Inflammatory macrophage treated with lipopolysaccharide for 4 hours (primary cell): ENCODE data around the gene NCOA1.

ENCODE experiments used
- DNase-seq: peaks from one replicate; pipeline ENCODE4 v3.0.0-alpha.2; 2020

The NCOA1 gene

DNA sequence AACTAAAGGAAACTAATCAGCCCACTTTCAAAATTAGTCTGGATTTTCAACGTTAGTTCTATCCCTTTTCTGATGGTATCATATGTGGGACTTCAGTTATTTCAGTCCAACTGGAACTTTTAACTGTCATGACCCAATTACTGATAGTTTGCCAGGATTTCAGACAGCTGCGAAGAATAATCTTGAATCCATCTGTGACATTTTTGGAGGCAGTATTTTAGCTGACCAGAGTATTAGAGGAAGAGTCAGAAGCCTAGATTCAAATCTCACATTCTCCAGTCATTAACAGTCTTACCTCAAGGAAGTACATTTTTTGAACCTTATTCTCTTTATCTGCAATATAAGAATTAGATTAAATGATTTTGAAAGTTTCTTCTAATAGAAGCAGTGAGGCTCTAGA lies 220.8 kb downstream of the NCOA1 start:
- DNase-seq, result no peak

DNA sequence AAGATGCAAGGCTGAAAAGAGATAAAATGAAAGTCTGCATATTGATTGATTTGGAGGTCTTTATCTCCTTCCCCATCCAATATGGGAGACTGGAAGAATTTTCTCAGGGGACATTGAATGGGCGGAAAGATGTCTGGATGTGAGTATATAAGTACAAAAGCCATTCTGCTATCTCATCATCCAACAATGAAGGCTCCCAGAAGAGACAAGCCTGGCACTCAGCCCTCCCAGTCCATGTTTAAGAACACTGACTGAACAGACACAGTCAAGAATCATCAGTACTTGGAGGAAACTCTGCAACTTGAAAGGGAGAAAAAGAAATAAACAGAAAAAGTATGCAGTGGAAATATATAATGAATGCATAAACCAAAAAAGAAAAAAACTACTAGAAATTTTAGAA lies 221.2 kb downstream of the NCOA1 start:
- no peak for DNase-seq

DNA sequence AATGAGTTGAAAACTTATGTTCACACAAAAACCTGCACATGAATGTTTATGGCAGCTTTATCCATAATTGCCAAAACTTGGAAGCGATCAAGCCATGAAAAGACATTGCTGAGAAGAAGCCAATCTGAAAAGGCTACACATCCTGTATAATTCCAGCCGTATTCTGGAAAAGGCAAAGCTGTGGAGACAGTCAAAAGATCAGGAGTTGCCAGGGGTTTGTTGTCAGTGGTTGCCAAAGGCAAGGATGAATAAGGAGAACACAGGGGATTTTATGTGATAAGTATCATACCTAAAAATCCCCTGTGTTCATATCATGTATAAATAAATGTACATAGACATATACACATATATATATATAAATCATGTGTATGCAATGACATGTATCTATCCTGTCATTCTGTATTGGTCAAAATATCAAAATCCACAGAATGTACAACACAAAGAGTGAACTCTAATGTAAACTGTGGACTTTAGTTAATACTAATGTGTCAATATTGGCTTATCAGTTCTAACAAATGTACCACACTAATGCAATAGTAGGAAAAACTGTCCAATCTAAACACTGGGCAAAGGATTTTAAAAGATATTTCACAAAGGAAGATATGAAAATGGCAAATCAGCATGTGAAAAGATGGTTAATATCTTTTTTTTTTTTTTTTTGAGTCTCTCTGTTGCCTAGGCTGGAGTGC lies 226.4 kb downstream of the NCOA1 start:
- no peak for DNase-seq

GRCh38 chr2:24720310-24720709 lies 229.3 kb downstream of the NCOA1 start:
- DNase-seq, result no peak

GRCh38 chr2:24721470-24721869 lies 230.4 kb downstream of the NCOA1 start:
- DNase-seq, result peak; percentile 20

- DNase-seq, result no peak
Observed at GRCh38 chr2:24722141-24722790, 231.2 kb downstream of the NCOA1 start.

- no peak for DNase-seq
Observed at GRCh38 chr2:24723191-24723590, 232.1 kb downstream of the NCOA1 start.

DNA sequence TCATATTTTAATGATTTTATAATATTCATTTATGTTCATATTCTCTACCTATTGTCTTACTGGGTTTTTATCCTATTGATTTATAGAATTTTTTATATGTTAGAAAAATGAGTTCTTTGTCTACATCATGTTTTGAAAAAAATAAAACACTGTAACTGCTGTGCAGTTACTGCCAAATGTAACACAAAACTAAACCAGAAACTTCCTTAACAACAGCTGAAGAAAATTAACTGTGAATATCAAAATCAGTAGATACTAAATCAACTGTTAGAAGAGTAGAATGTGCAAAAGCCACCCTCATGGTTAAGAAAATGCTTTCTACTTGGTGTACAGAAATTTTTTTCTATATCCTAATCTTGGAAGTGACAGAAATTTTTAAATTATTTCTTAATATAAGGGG lies 232.6 kb downstream of the NCOA1 start:
- no peak for DNase-seq

DNA sequence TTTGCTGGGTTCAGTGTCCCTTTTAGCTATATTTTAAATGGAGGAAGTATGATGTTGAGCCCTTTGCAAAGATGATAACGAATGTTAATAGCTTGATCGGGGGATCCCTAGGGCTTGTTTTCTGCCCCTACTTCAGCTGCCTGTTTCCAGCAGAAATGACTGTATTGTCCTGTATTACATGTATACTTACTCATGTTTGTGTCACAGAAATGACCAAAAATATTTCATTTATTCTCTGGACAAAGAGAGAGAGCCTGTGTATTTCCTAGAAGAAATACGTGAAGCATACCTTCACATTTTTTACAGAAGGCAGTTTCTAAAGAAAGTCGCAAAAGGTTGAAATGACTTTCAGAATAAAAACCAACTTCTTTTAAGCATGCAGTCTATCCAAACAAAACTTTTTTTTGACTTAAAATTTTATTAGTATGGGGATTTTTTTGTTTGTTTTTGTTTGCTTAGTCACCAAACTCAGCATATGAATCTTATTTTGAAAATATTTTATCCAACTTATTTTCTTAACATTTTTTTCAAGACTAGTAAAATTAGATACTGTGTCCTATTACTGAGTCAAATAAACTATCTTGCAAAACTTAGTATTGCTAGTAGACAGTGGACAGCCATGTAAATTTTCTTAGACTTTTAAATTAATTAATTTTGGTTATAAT lies 233.2 kb downstream of the NCOA1 start:
- no peak for DNase-seq

DNA sequence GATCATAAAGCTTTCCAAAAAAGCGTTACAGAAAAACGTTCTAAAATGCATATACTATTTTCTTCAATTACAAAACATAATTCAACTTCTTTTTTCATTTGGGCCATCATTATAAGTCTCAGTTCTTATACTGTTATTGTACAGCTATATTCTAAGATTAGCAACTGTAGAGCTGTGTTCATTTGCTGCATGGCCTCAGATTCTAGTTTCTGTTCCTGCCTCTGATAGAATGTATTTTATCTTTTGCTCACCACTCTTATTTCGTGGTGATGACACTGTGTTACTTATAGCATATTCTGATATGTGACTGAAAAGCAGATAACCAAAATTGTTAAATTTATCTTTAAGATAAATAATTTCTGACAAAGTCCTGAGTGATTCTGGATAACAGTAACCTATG lies 234.9 kb downstream of the NCOA1 start:
- no peak for DNase-seq

- DNase-seq, result peak; percentile 17
Observed at GRCh38 chr2:24730481-24730880, 239.4 kb downstream of the NCOA1 start.

DNA sequence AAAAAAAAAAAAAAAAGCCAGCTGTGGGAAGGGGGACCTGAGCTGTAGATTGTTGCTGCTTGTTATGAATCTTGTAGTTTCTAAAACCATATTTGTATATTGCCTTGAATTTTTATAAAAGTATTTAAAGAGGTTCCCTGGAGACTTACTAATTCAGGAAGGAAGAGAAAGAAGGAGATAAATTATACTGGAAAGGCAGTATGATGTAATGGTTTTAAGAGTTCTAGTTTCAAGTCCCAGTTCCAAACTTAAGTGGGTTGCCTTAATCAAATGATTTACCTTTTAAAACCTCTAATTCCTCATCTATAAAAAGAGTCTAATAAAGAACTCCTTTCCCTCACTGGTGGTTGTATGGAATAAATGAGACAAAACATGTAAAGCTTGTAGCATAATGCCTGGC lies 240.0 kb downstream of the NCOA1 start:
- no peak for DNase-seq

DNA sequence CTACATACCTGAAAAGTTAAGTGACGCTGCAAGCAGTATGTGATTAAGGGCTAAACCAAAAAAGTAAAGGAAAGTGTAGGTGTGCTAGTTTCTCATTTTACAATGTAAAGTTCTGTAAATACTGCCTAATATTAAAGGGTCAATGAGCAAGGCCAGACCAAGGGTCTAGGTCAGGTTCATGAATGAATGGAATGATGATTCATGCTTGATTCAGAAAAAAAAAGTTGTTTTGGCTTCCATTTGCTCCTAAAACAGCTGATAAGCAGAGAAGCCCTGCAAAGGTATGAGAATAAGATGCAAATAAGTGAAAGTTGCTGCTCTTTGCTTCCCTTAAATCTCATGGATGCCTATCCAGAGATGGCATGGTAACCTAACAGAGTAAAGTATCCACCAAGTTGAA lies 240.9 kb downstream of the NCOA1 start:
- DNase-seq, result no peak

DNA sequence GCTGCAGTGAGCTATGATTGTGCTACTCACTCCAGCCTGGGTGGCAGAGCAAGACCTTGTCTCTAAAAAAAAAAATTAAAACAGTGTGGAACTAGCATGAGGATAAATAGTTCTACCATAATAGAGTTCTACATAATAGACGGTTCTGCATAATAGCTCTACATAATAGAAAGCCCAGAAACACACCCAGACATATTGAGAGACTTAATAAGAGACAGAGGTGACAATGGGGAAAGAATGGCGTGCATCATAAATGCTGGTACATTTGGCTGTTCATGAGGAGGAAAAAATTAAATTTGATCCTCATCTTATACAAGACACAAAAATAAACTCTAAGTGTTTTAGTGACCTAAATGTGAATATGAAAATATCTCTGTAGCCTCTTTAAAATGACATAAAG lies 243.7 kb downstream of the NCOA1 start:
- DNase-seq, result no peak

- no peak for DNase-seq
Observed at GRCh38 chr2:24739354-24740025, 248.4 kb downstream of the NCOA1 start.

- DNase-seq, result no peak
Observed at GRCh38 chr2:24740142-24740541, 249.1 kb downstream of the NCOA1 start.

GRCh38 chr2:24742730-24743129 lies 251.7 kb downstream of the NCOA1 start:
- DNase-seq, result peak; percentile 25

- peak; percentile 63 for DNase-seq
Observed at GRCh38 chr2:24743924-24744323, 252.9 kb downstream of the NCOA1 start.

DNA sequence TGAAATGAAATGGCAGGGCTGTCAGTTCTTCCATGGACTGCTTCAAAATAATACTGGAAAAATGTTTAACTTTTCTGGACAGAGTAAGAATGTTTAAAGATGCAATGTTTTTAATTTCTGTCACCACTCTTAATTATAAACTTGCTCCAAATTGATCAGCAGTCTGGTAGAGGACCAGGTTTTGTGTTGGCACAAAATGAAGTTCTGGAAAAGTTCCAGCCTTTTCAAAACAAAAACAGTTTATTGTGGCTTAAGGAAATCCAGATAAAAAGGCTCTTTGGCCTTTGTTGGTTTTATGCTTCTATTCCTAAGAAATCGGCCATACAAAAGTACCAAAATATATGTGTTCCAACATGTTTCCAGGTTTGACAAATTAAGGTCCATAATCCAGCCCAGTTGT lies 253.3 kb downstream of the NCOA1 start:
- no peak for DNase-seq

DNA sequence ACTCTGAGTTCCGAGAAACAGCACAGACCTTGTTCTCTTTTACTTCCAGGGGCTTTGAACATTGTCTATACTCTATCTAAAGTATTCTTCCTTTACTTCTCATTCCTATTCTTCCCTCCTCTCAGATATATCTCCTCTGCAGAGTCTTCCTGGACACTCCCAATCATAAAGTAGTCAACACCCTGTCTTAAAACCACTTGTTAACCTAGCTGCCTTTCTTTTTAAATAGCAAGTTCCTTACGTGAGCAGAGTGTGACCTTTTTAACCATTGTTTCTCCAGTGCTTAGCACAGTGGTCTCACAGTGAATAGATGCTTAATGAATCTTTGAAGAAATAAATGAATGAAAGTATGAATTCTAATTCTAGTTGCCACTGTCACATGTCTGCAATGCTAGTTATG lies 254.8 kb downstream of the NCOA1 start:
- DNase-seq, result no peak

- no peak for DNase-seq
Observed at GRCh38 chr2:24747299-24747698, 256.2 kb downstream of the NCOA1 start.

DNA sequence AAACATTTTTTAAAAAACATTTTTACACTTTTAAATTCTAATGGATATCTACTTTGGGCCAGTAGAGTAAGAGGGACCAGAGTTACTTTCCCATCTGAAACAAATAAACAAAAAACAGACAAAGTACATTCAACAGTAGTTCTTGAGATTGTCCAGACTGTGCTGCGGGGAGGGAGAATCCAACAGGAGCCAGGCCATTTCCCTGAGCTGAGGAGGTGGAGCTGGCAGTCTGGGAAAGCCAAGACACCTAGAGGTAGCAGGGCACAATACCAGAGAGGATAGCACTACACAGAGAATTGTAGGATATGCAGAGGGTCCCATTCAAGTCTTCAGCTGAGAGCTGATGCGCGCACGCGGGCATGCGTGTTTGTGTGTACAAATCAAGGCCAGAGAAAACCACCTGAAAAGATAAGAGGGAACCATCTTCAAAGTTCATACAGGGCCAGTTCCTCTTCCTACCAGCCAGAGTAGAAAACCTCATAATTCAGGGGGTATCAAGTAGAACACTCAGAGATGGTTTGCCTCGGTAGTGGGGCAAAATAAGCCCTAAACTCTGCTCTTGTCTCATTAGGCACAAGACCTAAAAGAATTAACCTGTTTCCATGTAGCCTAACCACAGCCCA lies 258.1 kb downstream of the NCOA1 start:
- DNase-seq, result no peak

DNA sequence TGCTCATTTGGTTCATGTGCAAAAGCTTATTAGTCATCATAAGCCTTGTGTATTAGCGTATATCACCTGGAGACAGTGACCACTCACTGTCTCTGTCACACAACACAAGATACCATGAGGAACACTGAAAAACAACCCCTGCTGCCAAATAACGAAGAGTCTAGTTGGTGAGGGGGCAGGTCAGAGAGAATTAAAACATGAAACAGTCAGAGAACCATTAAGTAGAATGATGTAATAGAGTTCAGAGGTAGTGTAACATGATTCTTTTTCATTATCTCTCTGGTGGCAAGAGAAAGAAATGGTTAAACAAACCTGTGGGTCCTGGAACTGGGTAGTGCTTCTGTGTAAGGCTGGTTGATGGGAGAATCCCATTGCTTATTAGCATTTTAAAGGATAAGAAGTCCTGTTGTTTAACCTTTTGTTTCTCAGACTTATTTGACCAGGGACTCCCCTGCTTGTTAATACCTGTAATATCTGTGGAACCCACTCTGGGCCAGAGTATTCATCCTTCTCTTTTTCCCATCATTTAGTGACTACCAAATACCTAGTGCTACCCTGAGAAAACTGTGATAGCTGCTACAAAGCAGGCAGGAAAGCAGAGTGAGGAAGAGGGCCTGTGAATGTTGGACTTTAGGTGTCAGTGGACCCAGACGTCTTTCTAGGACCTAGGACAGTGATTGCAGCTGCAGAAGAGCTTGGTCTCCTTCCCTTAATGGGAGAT lies 264.1 kb downstream of the NCOA1 start:
- DNase-seq, result no peak
